ENCODE results near the gene CENPL.

CENPL gene

DNA sequence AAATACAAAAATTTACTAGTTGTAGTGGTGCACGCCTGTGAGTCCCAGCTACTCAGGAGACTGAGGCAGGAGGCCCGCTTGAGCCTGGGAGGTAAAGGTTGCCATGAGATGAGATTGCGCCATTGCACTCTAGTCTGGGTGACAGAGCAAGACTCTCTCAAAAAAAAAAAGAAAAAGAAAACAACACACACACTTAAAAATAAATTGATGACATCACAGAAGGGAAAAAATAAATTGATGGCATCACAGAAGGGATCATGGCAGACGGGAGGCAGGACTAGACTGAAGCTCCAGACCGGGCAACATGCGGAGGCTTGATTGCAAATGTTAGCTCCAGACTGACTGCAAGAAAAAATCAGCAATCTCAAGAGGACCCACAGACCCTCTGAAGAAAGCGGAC is 66.6 kb downstream of the CENPL start:
- no peak for DNase-seq (ENCODE audit: low spot score)

DNA sequence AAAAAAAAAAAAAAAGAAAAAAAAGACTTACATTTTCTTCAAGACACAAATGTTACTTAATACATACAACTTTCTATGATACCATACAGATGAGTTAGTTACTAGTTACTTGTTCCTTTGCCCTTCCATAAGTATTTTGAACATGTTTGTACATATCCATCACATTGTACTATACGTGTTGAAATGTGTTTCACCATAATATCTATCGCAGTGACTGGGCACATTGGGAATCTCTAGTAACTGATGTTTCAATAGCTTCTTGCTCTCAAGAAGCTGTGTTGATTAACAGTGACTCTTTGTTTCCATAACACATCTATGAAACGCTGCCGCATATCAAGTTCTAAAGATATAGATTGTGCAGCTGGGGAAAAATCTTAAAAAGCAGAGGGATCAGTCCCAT is 67.0 kb downstream of the CENPL start:
- DNase-seq (ENCODE audit: low spot score): no peak

DNA sequence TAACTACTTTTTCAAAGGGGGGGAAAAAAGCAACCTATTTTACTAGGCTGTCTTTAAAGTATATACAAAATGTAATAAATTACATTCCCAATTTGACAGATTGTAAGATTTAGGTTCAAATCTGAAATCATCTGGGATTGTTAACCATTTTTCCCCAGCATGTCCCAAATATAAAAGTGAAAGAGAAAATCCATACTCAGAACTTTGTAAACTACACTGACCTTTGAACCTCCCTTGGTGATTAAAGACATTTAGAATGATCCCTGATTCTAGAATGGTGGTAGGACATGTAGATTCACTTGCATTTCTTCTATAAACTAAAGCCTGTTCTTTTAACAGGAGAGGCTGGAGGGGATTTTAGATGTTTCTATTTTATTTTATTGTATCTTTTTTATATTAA is 70.9 kb downstream of the CENPL start:
- DNase-seq (ENCODE audit: low spot score): no peak

Measured in HuH-7.5 (cell line).